Activated CD4-positive, alpha-beta T cell treated with anti-CD3 and anti-CD28 coated beads, Interleukin-2, amount 50 U/mL, for 48 hours (primary cell): ENCODE results near the gene POLR2H.
"Not testable (repeated sequence)": the region's sequence is repeated elsewhere in the genome, so short reads cannot be mapped to it uniquely, and the experiment has no call there.

Experiments used
- DNase-seq, 2 experiments: peaks; one replicate each; pipeline ENCODE4 v3.0.0-alpha.2; 2020

POLR2H gene

DNA sequence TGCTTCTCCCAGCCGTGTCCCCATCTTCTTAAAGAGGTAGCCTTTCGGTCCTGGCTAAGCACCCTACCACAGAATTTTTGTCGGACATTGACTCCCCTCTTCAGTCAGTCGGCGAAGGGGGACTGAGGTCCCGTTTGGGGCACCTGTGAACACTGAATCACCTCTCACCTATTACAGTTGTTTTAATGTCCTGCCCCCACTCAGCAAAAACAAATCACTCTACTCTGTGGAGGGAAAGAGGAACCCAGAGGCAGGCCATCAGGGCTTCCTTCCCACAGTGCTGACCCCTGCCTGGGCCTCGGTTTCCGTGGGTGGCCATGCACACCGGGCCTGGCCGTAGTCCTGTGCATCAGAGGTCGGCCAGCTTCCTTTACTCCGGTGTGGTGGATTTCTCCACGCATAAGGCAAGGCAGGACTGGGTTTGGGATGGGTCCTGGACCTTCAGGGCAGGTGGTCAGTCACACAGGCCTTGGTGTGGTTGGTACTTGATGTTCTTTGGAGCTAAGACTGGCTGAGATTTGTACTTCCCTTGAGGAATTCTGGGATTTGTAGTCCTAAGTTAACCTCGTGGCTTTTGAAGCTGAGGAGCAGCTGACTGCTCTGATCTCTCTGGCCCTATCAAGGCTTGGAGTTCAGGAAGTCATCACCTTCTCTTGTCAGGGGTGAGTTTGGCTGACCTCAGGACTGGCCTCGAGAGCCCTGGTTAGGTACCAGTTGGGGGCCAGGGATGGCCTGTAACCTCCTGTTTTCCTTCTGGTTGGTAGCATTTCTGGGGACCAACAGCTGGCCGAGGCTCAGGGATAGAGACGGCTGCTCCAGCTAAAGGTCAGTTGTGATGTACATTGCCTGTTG, 24.7 kb upstream of the POLR2H start:
- DNase-seq: no peak

DNA sequence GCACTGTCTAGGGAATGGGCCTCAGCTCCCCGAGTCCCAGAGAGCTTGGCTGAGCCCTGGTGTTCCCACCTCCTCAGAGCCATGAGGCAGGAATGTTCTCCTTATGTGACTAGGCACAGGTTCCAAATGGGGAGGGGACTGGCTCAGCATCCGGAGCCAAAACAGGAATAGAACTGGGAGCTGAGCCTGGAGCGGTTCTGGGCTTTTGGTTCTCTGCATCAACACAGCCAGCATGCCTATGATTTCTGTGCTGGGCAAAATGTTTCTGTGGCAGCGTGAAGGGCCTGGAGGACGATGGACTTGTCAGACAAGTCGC, 24.2 kb upstream of the POLR2H start, which contains the start of gene FAM131A:
Gene FAM131A, plus strand, starts transcription at position 202 of the 316 bp plus-strand sequence. Its CDS starts 31 bp downstream, at position 233.
- no peak for DNase-seq

DNA sequence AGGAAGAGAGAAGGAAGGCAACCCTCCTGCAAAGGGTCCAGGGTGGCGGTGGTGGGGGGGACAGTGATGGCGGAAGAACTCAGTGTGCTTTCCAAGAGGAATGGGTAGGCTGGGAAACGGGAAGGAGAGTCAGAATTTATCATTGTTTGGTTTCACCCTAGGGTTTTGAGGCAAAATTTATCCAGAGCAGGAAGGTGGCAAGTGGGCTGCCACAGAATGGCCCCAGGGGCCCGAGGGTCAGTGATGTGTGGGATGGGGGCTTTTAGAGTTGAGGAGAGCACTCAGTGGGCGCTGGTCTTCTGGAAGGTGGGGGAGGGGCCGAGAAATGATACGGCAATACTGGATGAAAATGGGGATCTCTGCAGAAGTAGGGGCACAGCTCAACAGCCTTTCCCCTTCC, 23.5 kb upstream of the POLR2H start:
- DNase-seq: no peak

DNA sequence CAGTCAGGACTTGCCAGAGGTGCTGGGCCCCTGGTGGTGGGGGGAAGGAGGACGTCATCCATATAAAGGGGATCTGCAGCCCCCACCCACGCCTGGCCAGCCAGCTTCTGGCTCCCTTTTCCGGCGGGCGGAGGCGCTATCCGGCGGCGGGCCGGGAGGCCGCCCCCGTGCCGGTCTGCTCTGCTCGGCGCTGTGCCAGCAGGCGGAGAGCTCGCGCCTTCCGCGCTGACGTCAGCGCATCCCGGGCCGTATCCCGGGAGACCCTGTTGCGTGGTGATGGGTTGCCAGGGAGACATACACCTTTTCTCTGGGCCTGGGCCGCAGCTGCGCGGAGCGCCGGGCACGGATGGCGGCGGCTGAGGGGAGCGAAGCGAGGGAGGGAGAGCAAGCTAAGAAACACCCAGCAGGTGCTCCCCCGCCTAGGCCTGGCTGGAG, 23.0 kb upstream of the POLR2H start:
- DNase-seq: no peak

DNA sequence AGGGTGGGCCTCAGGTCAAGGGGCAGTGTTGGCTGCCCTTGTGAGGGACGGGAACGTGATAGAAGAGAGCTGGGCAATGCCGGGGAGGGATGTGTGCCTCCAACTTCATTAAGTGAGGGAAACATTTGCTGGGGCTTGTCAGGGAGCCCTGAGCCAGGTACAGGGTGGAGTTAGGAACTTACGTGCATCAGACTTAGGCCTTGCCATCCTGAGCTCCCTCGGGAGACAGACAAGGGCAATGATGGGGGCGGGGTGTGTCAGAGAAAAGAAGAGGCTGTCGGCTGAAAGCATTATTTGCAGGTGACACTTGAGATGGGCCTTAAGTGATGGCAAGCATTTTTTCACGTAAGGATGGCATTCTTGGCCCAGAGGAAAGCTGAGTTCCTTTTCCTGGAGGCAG, 22.5 kb upstream of the POLR2H start:
- DNase-seq: no peak

DNA sequence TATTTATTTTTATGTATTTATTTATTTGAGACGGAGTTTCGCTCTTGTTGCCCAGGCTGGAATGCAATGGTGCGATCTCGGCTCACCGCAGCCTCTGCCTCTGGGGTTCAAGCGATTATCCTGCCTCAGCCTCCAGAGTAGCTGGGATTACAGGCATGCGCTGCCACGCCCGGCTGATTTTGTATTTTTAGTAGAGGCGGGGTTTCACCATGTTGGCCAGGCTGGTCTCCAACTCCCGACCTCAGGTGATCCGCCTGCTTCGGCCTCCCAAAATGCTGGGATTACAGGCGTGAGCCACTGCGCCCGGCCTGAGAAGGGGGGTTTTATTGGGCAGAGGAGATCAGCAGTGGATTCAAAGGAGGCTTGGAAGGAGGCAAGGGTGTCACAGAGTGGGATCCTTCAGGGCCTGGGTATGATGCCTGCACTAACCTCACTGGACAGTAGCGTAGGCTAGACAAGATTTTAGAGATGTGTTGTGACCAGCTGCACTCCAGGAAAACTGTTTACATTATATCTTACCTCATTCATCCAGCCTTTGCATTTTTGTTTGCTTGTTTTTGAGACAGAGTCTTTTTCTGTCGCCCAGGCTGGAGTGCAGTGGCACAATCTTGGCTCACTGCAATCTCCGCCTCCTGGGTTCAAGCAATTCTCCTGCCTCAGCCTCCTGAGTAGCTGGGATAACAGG, 21.9 kb upstream of the POLR2H start:
- not testable (repeated sequence) for DNase-seq

DNA sequence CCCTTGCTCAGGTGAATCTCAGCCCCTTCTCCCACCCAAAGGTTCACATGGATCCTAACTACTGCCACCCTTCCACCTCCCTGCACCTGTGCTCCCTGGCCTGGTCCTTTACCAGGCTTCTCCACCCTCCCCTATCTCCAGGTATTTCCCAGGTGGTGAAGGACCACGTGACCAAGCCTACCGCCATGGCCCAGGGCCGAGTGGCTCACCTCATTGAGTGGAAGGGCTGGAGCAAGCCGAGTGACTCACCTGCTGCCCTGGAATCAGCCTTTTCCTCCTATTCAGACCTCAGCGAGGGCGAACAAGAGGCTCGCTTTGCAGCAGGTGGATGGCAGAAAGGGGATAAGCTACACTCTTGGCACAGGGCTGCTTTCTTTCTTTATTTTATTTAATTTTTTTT, 19.6 kb upstream of the POLR2H start:
- no peak for DNase-seq

DNA sequence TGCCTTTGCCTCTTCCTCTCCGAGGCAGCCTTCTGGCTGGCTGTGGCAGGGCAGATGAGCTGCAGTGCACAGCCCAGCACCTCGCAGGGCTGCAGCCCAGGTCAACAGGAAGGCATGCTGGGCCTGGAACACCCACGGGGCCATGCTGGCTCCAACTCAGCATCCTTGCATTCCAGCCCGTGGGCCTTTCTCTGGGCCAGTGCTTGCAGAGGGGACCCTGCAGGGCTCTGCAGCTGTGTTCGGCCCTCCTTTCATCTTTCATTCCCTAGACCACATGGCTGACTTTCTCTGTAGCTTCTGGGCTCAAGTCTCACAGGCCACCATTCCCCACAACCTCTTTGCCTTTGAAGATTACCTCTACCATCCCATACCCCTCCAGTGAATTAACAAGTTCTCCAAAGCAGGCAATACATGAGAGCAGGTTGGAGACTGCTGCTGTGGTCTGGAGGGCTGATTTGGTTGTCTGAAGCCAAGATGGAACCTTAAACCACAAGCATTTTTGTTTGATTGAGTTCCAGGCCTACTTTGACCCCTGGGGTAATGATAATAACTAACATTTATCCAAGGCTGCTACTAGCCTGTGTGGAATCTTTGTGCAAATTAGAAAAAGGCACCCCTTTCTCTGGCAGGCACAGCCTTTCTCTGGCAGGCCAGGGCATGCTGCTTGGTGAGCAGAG, 18.2 kb upstream of the POLR2H start:
- DNase-seq: no peak

DNA sequence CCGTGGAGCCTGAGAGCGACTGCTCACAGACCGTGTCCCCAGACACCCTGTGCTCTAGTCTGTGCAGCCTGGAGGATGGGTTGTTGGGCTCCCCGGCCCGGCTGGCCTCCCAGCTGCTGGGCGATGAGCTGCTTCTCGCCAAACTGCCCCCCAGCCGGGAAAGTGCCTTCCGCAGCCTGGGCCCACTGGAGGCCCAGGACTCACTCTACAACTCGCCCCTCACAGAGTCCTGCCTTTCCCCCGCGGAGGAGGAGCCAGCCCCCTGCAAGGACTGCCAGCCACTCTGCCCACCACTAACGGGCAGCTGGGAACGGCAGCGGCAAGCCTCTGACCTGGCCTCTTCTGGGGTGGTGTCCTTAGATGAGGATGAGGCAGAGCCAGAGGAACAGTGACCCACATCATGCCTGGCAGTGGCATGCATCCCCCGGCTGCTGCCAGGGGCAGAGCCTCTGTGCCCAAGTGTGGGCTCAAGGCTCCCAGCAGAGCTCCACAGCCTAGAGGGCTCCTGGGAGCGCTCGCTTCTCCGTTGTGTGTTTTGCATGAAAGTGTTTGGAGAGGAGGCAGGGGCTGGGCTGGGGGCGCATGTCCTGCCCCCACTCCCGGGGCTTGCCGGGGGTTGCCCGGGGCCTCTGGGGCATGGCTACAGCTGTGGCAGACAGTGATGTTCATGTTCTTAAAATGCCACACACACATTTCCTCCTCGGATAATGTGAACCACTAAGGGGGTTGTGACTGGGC, 16.8 kb upstream of the POLR2H start:
- DNase-seq: no peak

DNA sequence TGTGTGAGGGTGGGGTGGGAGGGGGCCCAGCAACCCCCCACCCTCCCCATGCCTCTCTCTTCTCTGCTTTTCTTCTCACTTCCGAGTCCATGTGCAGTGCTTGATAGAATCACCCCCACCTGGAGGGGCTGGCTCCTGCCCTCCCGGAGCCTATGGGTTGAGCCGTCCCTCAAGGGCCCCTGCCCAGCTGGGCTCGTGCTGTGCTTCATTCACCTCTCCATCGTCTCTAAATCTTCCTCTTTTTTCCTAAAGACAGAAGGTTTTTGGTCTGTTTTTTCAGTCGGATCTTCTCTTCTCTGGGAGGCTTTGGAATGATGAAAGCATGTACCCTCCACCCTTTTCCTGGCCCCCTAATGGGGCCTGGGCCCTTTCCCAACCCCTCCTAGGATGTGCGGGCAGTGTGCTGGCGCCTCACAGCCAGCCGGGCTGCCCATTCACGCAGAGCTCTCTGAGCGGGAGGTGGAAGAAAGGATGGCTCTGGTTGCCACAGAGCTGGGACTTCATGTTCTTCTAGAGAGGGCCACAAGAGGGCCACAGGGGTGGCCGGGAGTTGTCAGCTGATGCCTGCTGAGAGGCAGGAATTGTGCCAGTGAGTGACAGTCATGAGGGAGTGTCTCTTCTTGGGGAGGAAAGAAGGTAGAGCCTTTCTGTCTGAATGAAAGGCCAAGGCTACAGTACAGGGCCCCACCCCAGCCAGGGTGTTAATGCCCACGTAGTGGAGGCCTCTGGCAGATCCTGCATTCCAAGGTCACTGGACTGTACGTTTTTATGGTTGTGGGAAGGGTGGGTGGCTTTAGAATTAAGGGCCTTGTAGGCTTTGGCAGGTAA, 16.0 kb upstream of the POLR2H start:
- DNase-seq: no peak

DNA sequence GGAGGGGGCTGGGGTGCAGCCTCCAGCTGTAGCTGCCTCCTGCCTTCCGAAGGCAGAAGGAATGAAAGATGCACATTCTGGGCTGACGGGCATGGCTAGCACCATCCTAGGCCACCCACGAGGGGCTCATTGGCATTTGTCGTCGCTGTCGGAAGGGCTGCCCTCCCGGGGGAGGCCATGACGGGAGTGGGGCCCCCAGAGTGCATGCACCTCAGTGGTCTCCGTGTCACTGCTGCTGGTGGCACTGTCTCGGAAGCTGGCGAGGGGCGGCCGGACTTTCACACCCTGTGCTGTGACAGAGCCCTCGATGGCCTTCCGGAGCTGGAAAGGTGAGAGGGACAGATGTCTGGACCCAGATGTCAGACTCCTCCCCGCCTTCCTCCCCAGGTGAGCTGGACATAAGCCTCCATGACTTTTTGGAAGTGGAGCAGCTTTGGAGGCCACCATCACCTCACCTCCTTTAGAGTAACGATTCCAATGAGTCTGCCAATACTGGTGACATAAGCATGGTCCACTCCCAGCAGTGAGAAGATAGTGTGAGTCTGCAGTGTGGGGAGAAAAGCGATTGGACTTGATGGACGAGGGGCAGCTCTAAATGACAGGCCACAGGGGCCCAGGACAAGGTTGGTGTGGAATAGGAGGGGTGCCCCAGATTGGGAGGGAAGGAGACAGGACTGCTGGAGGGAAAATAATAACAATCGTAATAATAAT, 14.9 kb upstream of the POLR2H start:
- no peak for DNase-seq

DNA sequence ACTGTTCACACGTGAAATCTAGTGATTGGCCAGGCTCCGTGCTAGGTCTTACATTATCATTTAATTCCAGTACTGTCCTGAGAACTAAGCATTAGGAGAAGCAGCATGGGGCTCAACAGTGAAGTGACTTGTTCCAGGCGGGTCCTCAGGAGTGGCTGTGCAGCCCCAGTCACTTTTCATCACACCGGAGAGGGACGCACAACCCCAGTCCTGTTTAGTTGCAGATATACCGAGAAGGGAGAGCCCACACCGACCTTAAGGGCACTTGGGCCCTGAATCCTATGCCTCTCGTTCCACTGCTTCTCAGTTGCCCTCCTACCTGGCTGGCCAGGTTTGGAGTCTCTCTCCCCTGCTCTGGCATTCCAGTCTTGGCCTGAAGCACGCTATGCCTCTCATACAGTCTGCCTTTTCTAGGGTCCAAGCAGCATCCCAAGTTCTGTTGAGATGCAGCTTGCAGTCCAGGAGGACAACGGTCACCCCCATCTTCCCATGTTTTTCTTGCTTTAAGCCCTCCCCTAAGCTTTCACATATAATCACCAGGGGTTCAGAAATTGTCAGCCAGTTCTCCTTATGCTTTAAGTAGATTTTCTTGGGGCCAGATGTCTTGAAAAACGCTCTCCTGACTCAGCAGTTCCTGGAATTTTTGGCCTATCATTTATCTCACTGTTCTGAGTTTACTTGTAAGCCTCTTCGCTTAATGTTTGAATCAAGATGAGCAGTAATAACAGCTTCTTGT, 14.0 kb upstream of the POLR2H start:
- no peak for DNase-seq

DNA sequence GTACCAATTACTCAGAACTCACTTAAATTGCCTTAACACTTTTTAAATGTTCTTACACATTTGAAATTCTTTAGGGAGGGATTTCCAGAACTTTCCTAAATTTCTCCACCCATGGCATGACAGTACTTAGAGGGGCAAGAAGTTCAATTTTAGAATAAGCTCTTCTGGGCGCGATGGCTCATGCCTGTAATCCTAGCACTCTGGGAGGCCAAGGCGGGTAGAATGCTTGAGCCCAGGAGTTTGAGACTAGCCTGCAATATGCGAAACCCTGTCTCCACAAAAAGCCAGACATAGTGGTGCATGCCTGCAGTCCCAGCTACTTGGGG, 13.5 kb upstream of the POLR2H start:
- no peak for DNase-seq

DNA sequence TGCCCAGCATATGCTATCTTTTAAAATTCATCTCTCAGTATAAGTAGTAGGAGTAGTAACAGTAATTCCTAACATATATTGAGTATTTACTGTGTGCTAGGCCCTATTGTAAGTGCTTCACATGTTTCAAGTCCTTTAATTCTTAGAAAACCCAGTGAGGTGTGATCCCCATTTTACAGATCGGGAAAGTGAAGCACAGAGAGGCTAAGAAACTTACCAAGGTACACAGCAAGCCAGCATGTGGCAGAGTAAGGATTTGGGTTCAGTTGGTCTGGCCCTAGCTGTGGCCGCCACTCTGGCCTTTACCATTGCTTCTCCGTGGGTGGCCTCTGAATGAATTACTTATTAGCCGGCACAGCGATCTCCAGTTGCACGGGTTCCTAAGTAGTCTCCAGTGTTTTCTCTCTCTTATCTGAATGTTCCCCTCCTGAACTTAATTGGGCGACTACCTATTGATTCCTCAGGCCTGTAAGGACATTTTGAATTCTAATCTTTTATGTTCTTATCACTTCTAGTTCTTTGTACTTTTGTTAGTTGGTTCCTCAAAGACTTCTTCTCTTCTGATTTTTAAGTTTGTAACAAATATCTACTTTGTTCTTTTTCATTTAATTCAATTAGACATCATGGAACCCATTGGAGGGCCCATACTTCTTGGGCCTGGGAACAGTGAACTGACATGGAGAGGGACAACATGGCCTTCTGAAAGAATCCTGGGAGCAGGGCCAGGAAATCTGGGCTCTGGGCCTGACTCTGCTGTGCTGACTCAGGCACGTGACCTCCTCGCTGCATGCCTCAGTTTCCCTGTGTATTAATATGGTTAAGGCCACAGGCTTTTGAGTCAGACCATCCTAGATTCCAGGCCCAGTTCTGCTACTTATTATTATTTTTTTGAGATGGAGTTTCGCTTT, 11.7 kb upstream of the POLR2H start:
- no peak for DNase-seq

DNA sequence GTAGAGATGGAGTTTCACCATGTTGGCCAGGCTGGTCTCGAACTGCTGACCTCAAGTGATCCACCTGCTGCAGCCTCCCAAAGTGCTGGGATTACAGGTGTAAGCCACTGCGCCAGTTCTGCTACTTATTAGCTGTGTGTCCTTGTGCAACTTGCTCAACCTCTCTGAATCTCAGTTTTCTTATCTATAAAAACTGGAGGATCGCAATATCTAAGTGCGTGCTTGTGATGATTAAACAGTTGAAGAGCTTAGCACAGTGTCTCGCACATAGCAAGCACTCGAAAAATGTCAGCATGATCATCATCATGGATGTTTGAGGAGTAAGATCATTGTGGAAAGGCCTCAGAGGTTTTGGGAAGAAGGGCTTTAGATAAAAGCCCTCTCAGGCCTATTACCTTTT, 10.9 kb upstream of the POLR2H start:
- no peak for DNase-seq

DNA sequence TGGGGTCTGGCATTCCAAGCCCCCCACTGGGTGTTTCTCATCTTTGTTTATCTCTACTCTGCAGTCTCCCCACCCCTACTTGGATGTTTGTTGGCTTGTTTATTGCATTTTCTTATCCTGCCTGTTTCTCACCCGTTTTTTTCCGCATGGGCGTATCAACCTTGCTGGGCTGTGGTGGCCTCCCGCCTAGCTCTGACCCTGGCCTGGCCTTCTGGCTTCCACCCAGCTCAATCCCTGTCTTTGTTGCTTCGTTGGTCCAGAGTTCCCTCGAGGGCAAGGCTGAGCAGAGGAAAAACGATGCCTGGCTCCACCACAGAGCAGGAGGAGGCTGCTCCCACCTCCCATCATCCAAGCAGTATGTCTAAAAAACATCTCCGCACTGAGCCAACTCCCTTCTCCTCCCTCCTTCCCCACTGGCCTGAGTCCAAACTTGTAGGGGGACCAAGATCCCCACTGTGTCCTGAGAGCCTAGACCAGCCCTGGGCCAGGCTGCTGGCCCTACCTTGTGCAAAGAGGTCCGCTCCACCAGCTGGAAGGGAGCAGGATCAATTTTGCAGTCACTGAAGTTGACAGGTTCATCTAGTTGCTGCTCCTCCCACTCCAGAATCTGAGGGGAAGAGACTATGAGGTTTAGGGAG, 9.9 kb upstream of the POLR2H start:
- no peak for DNase-seq

DNA sequence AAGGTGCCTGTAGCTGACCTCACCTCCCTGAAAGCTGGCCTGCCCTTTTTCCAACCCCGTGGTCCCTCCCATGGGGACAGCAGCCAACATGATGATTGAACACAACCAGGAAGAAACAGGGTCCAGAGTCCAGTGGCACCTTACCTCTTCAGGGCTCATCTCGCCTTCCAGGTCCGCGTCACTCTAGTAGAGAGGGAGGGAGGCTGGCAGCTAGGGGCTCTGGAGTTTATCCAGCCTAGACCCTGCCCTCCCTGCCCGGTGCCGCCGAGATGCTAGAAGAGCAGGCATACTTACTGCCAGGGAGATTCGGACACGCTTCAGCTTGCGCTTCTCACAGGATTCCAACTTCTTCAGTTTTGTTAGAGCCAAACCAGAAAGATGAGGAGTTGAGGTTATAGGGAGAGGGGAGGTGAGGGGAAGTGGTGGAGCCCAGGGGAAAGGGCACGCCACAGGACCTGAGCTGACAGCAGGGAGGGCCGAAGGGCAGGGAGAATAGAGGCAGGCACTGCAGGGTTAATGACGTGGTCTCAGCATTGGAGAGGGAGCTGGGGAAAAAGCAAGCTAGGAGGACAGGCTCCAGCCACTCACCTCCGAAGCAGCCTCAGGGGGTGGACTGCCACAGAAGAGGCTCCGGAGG, 9.2 kb upstream of the POLR2H start:
- DNase-seq: no peak

DNA sequence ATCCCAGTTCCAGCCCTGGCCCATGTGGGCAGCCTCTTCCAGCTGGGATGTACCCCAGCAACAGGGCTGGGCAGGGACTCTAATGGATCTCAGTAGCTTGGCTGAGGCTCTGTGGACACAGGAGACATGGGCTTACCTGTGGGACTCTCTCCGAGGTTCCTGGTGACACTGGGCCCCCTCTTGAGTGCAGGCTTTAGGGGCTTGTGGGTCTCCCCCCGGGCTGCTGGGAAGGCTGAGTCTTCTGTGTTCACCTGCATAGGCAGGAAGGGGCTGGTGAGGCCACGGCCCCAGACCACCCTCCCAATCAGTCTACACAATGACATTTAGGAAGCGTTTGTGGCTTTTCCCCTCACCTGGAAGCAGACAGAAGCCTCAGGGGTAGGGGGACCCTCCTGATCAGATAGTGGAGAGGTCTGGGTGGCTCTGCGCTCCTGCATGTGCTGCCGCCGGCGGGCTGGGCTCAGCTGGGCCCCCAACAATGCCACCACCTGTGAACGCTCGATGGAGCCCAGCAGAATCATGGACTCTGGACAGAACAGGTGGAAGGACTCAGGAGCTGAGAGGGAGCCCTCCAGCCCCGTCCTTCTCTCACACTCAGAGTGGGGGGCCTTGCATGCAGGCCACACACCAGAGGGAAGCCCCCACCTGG, 8.5 kb upstream of the POLR2H start:
- no peak for DNase-seq
